C1 segment of cervical spinal cord (tissue), 14 donors: Measurements from ENCODE around the gene ZNF286A.
"Not testable (repeated sequence)": the region's sequence is repeated elsewhere in the genome, so short reads cannot be mapped to it uniquely, and the experiment has no call there.

ENCODE experiments used
- DNase-seq, 14 donors: peaks; one replicate each; lab custom pipeline; 2025; lab: John Stamatoyannopoulos, UW

The ZNF286A gene

GRCh38 chr17:15698967-15699366 is 585 bp upstream of the ZNF286A start:
- DNase-seq, result not testable (repeated sequence)

GRCh38 chr17:15699937-15700336 is 385 bp downstream of the ZNF286A start:
- DNase-seq, result not testable (repeated sequence)

GRCh38 chr17:15704239-15704638 is 4.7 kb downstream of the ZNF286A start:
- not testable (repeated sequence) for DNase-seq

- not testable (repeated sequence) for DNase-seq
These were observed 5.3 kb downstream of the ZNF286A start for GRCh38 chr17:15704813-15705212.

GRCh38 chr17:15708879-15709278 is 9.3 kb downstream of the ZNF286A start:
- not testable (repeated sequence) for DNase-seq

GRCh38 chr17:15716601-15717563 is 17.3 kb downstream of the ZNF286A start:
- not testable (repeated sequence) for DNase-seq

- not testable (repeated sequence) for DNase-seq
These were observed 31.0 kb downstream of the ZNF286A start for GRCh38 chr17:15730535-15730934.

- DNase-seq, result not testable (repeated sequence)
These were observed 32.3 kb downstream of the ZNF286A start, which contains the start of gene TBC1D26 for GRCh38 chr17:15731900-15732299. Gene TBC1D26, plus strand, starts transcription at chr17:15732283. Its CDS starts 3,066 bp downstream, at chr17:15735349.

- DNase-seq, result not testable (repeated sequence)
These were observed 33.7 kb downstream of the ZNF286A start for GRCh38 chr17:15733174-15733789.

GRCh38 chr17:15736578-15736977 is 37.0 kb downstream of the ZNF286A start:
- not testable (repeated sequence) for DNase-seq

GRCh38 chr17:15738066-15738465 is 38.5 kb downstream of the ZNF286A start:
- DNase-seq, result no peak

- not testable (repeated sequence) for DNase-seq
These were observed 39.7 kb downstream of the ZNF286A start for GRCh38 chr17:15739259-15739658.

- DNase-seq, result not testable (repeated sequence)
These were observed 40.5 kb downstream of the ZNF286A start for GRCh38 chr17:15740041-15740440.

GRCh38 chr17:15740570-15741120 is 41.1 kb downstream of the ZNF286A start:
- DNase-seq, result no peak

- no peak for DNase-seq
These were observed 42.1 kb downstream of the ZNF286A start for GRCh38 chr17:15741624-15742023.

- no peak for DNase-seq
These were observed 42.7 kb downstream of the ZNF286A start for GRCh38 chr17:15742051-15742795.

- no peak for DNase-seq
These were observed 43.4 kb downstream of the ZNF286A start for GRCh38 chr17:15742921-15743320.

GRCh38 chr17:15744074-15744676 is 44.6 kb downstream of the ZNF286A start:
- DNase-seq, result no peak

GRCh38 chr17:15744885-15745284 is 45.3 kb downstream of the ZNF286A start:
- no peak for DNase-seq

GRCh38 chr17:15749403-15749802 is 49.9 kb downstream of the ZNF286A start:
- DNase-seq, result not testable (repeated sequence)
